GM23338 (cell line): ENCODE results near the gene BLOC1S5.

Experiments used
- CREB1 ChIP-seq: fragments of 250-450 bp; sonication (Bioruptor Pico); IDR thresholded peaks from 2 replicates; pipeline ENCODE4 v1.5.0; 2020; ENCODE audit warnings: low read depth, mild to moderate bottlenecking, moderate library complexity
- CTCF ChIP-seq, 2 experiments: fragments of 200-600 bp in 1 of 2; sonication (generic) in 1 of 2; conservative IDR thresholded peaks; 2 replicates each; pipeline versions ENCODE4 v1.5.1 to v1.6.1; 2016 to 2017; ENCODE audit warnings: antibody characterized with exemption in 2 of 2, low read depth in 2 of 2, mild to moderate bottlenecking in 2 of 2, moderate library complexity in 1 of 2
- EZH2 ChIP-seq: fragments of 200-600 bp; sonication (generic); IDR thresholded peaks from one replicate; pipeline ENCODE4 v1.8.0; 2017; ENCODE audit warnings: antibody characterized with exemption, mild to moderate bottlenecking, low read depth; ENCODE audit not compliant: unreplicated experiment
- EZH2phosphoT487 ChIP-seq: fragments of 200-600 bp; sonication (generic); IDR thresholded peaks from one replicate; pipeline ENCODE4 v1.8.1; 2018; ENCODE audit warnings: antibody characterized with exemption; ENCODE audit not compliant: unreplicated experiment
- JUNB ChIP-seq: IDR thresholded peaks from one replicate; pipeline ENCODE4 v1.6.1; 2016; ENCODE audit warnings: antibody characterized with exemption; ENCODE audit not compliant: unreplicated experiment
- POLR2AphosphoS5 ChIP-seq: IDR thresholded peaks from 2 replicates; pipeline ENCODE4 v1.6.1; 2016; ENCODE audit warnings: antibody characterized with exemption, low read depth
- REST ChIP-seq: IDR thresholded peaks from one replicate; pipeline ENCODE4 v1.6.1; 2018; ENCODE audit warnings: antibody characterized with exemption; ENCODE audit not compliant: unreplicated experiment
- STAT1 ChIP-seq: IDR thresholded peaks from one replicate; pipeline ENCODE4 v1.6.1; 2016; ENCODE audit warnings: antibody characterized with exemption; ENCODE audit not compliant: unreplicated experiment
- ZNF114 ChIP-seq: fragments of 250-450 bp; sonication (Bioruptor Pico); IDR thresholded peaks from 2 replicates; pipeline ENCODE4 v1.5.0; 2020; ENCODE audit warnings: mild to moderate bottlenecking, moderate library complexity
- TF ChIP-seq, protein P1 (sequence below): fragments of 250-450 bp; sonication (Bioruptor Pico); IDR thresholded peaks from 2 replicates; pipeline ENCODE4 v1.5.0; 2020; ENCODE audit warnings: mild to moderate bottlenecking, moderate library complexity
- TF ChIP-seq, protein P2 (sequence below): IDR thresholded peaks from 2 replicates; pipeline ENCODE4 v1.6.1; 2016; ENCODE audit warnings: antibody characterized with exemption

DNA sequence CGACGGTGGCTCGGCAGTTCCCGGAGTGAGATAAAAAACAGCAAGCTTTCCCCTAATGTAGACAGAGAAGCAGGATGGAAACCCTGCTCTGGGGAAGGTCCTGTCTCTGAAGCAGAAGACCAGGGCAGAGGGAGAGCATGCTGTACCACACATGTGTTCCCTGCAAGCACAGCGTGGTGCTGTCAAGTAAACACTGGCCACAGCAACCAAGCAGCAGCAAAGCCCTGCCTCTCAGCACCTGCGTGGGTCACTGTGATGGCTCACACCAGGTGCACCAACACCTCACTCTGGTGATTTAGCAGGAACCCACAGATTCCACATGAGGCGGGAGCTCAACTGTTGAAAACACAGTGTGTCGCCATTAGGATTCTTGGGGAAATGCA is 88.4 kb downstream of the BLOC1S5 start:
- TF ChIP-seq CTCF (conservative IDR thresholded peaks at IDR 0.05; ENCODE audit: low read depth in 2 of 2): no peak
- TF ChIP-seq POLR2AphosphoS5: no peak
- no peak for TF ChIP-seq EZH2
- TF ChIP-seq EZH2phosphoT487: no peak
- TF ChIP-seq JUNB: no peak
- TF ChIP-seq, protein P1, sequence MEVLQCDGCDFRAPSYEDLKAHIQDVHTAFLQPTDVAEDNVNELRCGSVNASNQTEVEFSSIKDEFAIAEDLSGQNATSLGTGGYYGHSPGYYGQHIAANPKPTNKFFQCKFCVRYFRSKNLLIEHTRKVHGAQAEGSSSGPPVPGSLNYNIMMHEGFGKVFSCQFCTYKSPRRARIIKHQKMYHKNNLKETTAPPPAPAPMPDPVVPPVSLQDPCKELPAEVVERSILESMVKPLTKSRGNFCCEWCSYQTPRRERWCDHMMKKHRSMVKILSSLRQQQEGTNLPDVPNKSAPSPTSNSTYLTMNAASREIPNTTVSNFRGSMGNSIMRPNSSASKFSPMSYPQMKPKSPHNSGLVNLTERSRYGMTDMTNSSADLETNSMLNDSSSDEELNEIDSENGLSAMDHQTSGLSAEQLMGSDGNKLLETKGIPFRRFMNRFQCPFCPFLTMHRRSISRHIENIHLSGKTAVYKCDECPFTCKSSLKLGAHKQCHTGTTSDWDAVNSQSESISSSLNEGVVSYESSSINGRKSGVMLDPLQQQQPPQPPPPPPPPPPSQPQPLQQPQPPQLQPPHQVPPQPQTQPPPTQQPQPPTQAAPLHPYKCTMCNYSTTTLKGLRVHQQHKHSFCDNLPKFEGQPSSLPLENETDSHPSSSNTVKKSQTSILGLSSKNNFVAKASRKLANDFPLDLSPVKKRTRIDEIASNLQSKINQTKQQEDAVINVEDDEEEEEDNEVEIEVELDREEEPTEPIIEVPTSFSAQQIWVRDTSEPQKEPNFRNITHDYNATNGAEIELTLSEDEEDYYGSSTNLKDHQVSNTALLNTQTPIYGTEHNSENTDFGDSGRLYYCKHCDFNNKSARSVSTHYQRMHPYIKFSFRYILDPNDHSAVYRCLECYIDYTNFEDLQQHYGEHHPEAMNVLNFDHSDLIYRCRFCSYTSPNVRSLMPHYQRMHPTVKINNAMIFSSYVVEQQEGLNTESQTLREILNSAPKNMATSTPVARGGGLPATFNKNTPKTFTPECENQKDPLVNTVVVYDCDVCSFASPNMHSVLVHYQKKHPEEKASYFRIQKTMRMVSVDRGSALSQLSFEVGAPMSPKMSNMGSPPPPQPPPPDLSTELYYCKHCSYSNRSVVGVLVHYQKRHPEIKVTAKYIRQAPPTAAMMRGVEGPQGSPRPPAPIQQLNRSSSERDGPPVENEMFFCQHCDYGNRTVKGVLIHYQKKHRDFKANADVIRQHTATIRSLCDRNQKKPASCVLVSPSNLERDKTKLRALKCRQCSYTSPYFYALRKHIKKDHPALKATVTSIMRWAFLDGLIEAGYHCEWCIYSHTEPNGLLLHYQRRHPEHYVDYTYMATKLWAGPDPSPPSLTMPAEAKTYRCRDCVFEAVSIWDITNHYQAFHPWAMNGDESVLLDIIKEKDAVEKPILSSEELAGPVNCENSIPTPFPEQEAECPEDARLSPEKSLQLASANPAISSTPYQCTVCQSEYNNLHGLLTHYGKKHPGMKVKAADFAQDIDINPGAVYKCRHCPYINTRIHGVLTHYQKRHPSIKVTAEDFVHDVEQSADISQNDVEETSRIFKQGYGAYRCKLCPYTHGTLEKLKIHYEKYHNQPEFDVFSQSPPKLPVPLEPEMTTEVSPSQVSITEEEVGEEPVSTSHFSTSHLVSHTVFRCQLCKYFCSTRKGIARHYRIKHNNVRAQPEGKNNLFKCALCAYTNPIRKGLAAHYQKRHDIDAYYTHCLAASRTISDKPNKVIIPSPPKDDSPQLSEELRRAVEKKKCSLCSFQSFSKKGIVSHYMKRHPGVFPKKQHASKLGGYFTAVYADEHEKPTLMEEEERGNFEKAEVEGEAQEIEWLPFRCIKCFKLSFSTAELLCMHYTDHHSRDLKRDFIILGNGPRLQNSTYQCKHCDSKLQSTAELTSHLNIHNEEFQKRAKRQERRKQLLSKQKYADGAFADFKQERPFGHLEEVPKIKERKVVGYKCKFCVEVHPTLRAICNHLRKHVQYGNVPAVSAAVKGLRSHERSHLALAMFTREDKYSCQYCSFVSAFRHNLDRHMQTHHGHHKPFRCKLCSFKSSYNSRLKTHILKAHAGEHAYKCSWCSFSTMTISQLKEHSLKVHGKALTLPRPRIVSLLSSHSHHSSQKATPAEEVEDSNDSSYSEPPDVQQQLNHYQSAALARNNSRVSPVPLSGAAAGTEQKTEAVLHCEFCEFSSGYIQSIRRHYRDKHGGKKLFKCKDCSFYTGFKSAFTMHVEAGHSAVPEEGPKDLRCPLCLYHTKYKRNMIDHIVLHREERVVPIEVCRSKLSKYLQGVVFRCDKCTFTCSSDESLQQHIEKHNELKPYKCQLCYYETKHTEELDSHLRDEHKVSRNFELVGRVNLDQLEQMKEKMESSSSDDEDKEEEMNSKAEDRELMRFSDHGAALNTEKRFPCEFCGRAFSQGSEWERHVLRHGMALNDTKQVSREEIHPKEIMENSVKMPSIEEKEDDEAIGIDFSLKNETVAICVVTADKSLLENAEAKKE (CRISPR knock-in tag): no peak
- TF ChIP-seq REST: no peak
- TF ChIP-seq, protein P2, sequence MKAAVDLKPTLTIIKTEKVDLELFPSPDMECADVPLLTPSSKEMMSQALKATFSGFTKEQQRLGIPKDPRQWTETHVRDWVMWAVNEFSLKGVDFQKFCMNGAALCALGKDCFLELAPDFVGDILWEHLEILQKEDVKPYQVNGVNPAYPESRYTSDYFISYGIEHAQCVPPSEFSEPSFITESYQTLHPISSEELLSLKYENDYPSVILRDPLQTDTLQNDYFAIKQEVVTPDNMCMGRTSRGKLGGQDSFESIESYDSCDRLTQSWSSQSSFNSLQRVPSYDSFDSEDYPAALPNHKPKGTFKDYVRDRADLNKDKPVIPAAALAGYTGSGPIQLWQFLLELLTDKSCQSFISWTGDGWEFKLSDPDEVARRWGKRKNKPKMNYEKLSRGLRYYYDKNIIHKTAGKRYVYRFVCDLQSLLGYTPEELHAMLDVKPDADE: no peak
- no peak for TF ChIP-seq STAT1
- TF ChIP-seq CREB1 (CRISPR knock-in tag): no peak
- no peak for TF ChIP-seq ZNF114 (CRISPR knock-in tag)
